ACHN (cell line): ENCODE measurements around the gene B3GALNT2.
"Not testable (repeated sequence)": the region's sequence is repeated elsewhere in the genome, so short reads cannot be mapped to it uniquely, and the experiment has no call there.

ENCODE experiments used
- DNase-seq: peaks from one replicate; pipeline ENCODE4 v3.0.0-alpha.2; 2015
- in situ Hi-C: cut with HindIII; loops from 2 replicates; pipeline ENCODE4 v1.10.0; 2017; ENCODE audit warnings: low sequenced_read_pairs, low pct_ligation_motif_present, low pct_unique_long_range_greater_than_20kb

B3GALNT2 gene

GRCh38 chr1:235462832-235463231 lies 41.4 kb downstream of the B3GALNT2 start:
- in situ Hi-C loops, DNase-seq: not testable (repeated sequence)

GRCh38 chr1:235461954-235462353 lies 42.3 kb downstream of the B3GALNT2 start:
- in situ Hi-C loops: no loop called here

GRCh38 chr1:235460770-235461169 lies 43.5 kb downstream of the B3GALNT2 start:
- DNase-seq: no peak
- in situ Hi-C loops: no loop called here

More at GRCh38 chr1:235461954-235462353, 42.3 kb downstream of the B3GALNT2 start:
- no peak for DNase-seq

GRCh38 chr1:235457856-235458255 lies 46.4 kb downstream of the B3GALNT2 start:
- DNase-seq, in situ Hi-C loops: not testable (repeated sequence)

GRCh38 chr1:235455823-235456222 lies 48.4 kb downstream of the B3GALNT2 start:
- in situ Hi-C loops: no loop called here
- no peak for DNase-seq

- no peak for DNase-seq
- in situ Hi-C loops: no loop called here
Measured at GRCh38 chr1:235455097-235455496, 49.2 kb downstream of the B3GALNT2 start.

GRCh38 chr1:235454021-235454420 lies 50.2 kb downstream of the B3GALNT2 start:
- in situ Hi-C loops: no loop called here
- DNase-seq: no peak

- in situ Hi-C loops: no loop called here
- DNase-seq: no peak
Measured at GRCh38 chr1:235450886-235451483, 53.3 kb downstream of the B3GALNT2 start.

GRCh38 chr1:235450433-235450832 lies 53.8 kb downstream of the B3GALNT2 start:
- in situ Hi-C loops: no loop called here

GRCh38 chr1:235448616-235449015 lies 55.6 kb downstream of the B3GALNT2 start:
- DNase-seq: no peak
- in situ Hi-C loops: no loop called here

More at GRCh38 chr1:235450433-235450832, 53.8 kb downstream of the B3GALNT2 start:
- DNase-seq: no peak

- in situ Hi-C loops: no loop called here
- peak; percentile 65 for DNase-seq
Measured at GRCh38 chr1:235442788-235443429, 61.3 kb downstream of the B3GALNT2 start.

GRCh38 chr1:235441159-235441685 lies 63.0 kb downstream of the B3GALNT2 start:
- no peak for DNase-seq
- in situ Hi-C loops: no loop called here

- no peak for DNase-seq
- in situ Hi-C loops: no loop called here
Measured at GRCh38 chr1:235434001-235434400, 70.3 kb downstream of the B3GALNT2 start.

GRCh38 chr1:235430991-235431390 lies 73.3 kb downstream of the B3GALNT2 start:
- DNase-seq: no peak
- in situ Hi-C loops: no loop called here

GRCh38 chr1:235429143-235429542 lies 75.1 kb downstream of the B3GALNT2 start:
- in situ Hi-C loops: no loop called here
- no peak for DNase-seq

- in situ Hi-C loops: no loop called here
- no peak for DNase-seq
Measured at GRCh38 chr1:235427447-235427846, 76.8 kb downstream of the B3GALNT2 start.

GRCh38 chr1:235426680-235427079 lies 77.6 kb downstream of the B3GALNT2 start:
- DNase-seq: no peak
- in situ Hi-C loops: no loop called here

- no peak for DNase-seq
- in situ Hi-C loops: no loop called here
Measured at GRCh38 chr1:235426143-235426542, 78.1 kb downstream of the B3GALNT2 start.

GRCh38 chr1:235425357-235425756 lies 78.9 kb downstream of the B3GALNT2 start:
- in situ Hi-C loops: no loop called here
- DNase-seq: no peak

GRCh38 chr1:235424092-235424491 lies 80.2 kb downstream of the B3GALNT2 start:
- in situ Hi-C loops: no loop called here
- DNase-seq: no peak
